Fibroblast of villous mesenchyme (primary cell): ENCODE results near the gene KRTAP10-7. TPM values are rescaled to one million over a fixed set of nuclear protein-coding genes. Genes with fewer than 3 reads are reported as not detected.
"Not testable (repeated sequence)": the region's sequence is repeated elsewhere in the genome, so short reads cannot be mapped to it uniquely, and the experiment has no call there.

Source experiments
- DNase-seq: peaks from one replicate; pipeline ENCODE4 v3.0.0-alpha.2; 2010; ENCODE audit warnings: low read depth
- H3K4me3 ChIP-seq: 2 replicates; pipeline ENCODE4 v1.5.1; 2011; ENCODE audit warnings: low read depth, mild to moderate bottlenecking, low read length
- total RNA-seq: library from RNA; depleted of rRNA; stranded (reverse); fragments of >200 nt; gene quantifications from 2 replicates; pipeline ENCODE4 v1.2.3, GENCODE V29; 2012
- TF ChIP-seq, protein P1 (sequence below): IDR thresholded peaks from 2 replicates; pipeline ENCODE4 v1.5.1; 2012; ENCODE audit warnings: low read depth, mild to moderate bottlenecking, low read length; ENCODE audit not compliant: insufficient read depth

KRTAP10-7 gene
- total RNA-seq, 1 donor = not detected

- no peak overlapping the region for H3K4me3 ChIP-seq
- no peak for DNase-seq
- TF ChIP-seq, protein P1, sequence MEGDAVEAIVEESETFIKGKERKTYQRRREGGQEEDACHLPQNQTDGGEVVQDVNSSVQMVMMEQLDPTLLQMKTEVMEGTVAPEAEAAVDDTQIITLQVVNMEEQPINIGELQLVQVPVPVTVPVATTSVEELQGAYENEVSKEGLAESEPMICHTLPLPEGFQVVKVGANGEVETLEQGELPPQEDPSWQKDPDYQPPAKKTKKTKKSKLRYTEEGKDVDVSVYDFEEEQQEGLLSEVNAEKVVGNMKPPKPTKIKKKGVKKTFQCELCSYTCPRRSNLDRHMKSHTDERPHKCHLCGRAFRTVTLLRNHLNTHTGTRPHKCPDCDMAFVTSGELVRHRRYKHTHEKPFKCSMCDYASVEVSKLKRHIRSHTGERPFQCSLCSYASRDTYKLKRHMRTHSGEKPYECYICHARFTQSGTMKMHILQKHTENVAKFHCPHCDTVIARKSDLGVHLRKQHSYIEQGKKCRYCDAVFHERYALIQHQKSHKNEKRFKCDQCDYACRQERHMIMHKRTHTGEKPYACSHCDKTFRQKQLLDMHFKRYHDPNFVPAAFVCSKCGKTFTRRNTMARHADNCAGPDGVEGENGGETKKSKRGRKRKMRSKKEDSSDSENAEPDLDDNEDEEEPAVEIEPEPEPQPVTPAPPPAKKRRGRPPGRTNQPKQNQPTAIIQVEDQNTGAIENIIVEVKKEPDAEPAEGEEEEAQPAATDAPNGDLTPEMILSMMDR = no peak
Measured at GRCh38 chr21:44579056-44579832, 21.2 kb upstream of the KRTAP10-7 start.

GRCh38 chr21:44579833-44580144, 20.6 kb upstream of the KRTAP10-7 start:
- TF ChIP-seq, protein P1 = no peak
- no peak for DNase-seq
- H3K4me3 ChIP-seq = no peak overlapping the region

DNA sequence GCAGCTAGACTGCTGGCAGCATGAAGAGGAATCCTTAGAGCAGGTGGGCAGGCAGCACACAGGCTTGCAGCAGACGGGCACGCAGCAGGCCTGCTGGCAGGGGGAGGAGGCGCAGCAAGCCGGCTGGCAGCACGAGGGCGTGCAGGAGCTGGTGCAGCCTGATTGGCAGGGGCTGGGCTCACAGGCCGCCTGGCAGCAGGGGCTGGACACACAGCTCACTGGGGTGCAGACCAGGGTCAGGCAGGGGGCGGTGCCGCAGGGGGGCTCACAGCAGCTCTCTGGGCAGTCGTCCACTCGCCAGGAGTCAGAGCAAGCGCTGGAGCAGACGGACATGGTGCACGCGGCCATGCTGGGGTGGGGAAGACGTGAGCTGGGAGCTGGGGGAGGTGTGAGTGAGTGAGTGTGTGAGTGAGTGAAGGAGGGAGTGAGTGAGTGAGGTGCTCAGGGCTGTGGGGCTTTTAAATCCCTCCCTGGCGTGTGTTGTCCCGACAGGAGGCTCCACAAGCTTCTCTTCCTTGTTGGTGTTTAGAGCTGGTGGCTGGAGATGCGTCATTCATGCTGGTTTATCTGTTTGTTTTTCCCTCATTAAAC, 20.1 kb upstream of the KRTAP10-7 start, which contains the start of gene KRTAP10-5:
TSS of gene KRTAP10-5 (minus strand) at position 374 of the 591 bp plus-strand sequence. CDS start at position 348, 26 bp downstream.
- DNase-seq, H3K4me3 ChIP-seq: not testable (repeated sequence)

- H3K4me3 ChIP-seq = no peak overlapping the region
- no peak for DNase-seq
- TF ChIP-seq, protein P1 = no peak
Measured at GRCh38 chr21:44581158-44581557, 19.2 kb upstream of the KRTAP10-7 start.

DNA sequence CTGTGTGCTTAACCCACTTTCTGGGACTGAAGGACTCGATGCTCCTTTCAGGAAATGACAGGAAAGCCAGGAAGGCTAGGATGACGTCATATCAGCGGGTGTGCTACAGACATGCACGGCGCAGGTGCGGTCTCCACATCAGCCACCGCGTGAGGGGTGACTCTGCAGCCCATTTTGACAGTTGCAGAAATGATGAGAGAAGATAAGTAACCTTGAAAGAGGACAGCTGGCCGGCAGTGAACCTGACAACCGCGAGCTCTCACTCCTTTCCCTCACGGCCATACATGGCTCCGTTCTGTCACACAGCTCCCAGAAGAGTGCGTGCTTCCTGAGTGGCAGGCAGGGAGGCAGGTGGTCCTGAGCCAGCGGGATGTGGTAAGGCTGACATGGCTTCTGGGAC, 18.3 kb upstream of the KRTAP10-7 start:
- TF ChIP-seq, protein P1 = no peak
- H3K4me3 ChIP-seq = no peak overlapping the region
- DNase-seq = no peak

DNA sequence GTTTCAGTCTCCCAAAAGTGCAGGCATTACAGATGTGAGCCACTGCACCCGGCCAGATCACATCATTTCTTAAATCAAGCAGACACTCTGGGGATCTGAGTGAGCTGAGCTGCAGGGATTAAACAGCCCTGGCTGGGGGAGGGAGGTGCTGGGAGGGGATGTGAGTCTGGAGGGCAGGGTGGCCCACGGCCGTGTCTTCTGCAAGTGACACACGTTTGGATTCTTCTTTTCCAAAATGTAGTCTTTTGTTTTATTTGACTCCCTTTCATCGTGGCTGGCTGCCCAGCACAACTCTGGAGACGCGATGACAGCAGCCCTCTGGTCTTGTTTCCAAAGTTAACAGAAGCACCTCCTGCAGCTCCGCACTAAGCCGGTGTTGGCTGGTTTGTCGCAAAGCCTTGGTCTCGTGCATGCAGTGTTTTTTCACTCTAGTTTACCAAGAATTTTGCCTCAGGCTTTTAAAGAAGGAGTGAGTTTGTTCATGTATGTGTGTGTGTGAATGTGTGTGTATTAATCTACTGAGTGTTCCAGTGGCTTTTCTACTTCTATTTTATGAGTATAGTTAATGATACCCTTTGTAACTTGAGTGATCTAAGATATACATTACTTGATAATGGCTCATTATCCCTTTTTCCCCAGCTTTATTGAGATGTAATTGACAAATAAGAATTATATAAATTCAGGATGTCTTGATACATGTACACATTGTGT, 17.2 kb upstream of the KRTAP10-7 start:
- no peak for DNase-seq
- TF ChIP-seq, protein P1 = no peak

DNA sequence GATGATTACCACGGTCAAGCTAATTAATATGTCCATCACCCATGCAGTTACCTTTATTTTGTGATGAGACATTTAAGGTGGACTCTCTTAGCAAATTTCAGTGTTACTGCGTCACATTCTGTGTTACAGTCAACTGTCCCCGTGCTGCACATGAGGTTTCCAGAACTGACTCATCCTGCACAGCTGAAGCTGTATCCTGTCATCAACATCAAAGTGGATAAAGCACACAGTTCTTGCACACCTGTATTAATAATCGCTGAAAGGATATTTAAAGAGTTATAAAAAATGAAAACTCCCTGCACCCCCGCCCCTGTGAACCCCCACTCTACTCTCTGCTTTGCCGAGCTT, 16.6 kb upstream of the KRTAP10-7 start:
- TF ChIP-seq, protein P1 = no peak
- no peak overlapping the region for H3K4me3 ChIP-seq
- no peak for DNase-seq

More for the DNA sequence above, 17.2 kb upstream of the KRTAP10-7 start:
- no peak overlapping the region for H3K4me3 ChIP-seq
